Activated T-cell treated with anti-CD3 and anti-CD28 coated beads, Interleukin-2, amount 50 U/mL, for 4 hours (primary cell): ENCODE data around the gene PPIB. TPM values are rescaled to one million over a fixed set of nuclear protein-coding genes. Genes with fewer than 3 reads are reported as not detected.
"Not testable (repeated sequence)": the region's sequence is repeated elsewhere in the genome, so short reads cannot be mapped to it uniquely, and the experiment has no call there.

ENCODE experiments used
- ATAC-seq, 2 donors: fragments of 200-7000 bp; cut with Tn5 transposase; one replicate each; pipeline ENCODE4 v1.10.0; 2021
- DNase-seq: peaks from one replicate; pipeline ENCODE4 v3.0.0-alpha.2; 2020
- H3K27me3 Mint-ChIP-seq: one replicate; pipeline ENCODE4 v1.8.0; 2021; ENCODE audit warnings: low read depth, mixed read lengths
- H3K36me3 Mint-ChIP-seq: one replicate; pipeline ENCODE4 v1.8.0; 2022; ENCODE audit warnings: mixed read lengths; ENCODE audit not compliant: insufficient read depth
- H3K4me1 Mint-ChIP-seq: one replicate; pipeline ENCODE4 v1.8.0; 2021; ENCODE audit warnings: low read depth, mixed read lengths
- H3K4me3 Mint-ChIP-seq: one replicate; pipeline ENCODE4 v1.8.0; 2021; ENCODE audit warnings: mild to moderate bottlenecking, moderate library complexity, mixed read lengths
- H3K9me3 Mint-ChIP-seq: one replicate; pipeline ENCODE4 v1.8.0; 2021; ENCODE audit warnings: mixed read lengths
- total RNA-seq, 3 donors: library from RNA; stranded (reverse); gene quantifications; one replicate each; pipeline ENCODE4 v1.2.1, GENCODE V29; 2021

The PPIB gene
- total RNA-seq, 3 donors from 2014 or later = 411 to 479 (median 433) TPM

GRCh38 chr15:64112904-64113303 is 49.9 kb downstream of the PPIB start:
- no peaks in the 10 kb centered on the region for H3K9me3 Mint-ChIP-seq
- H3K27me3 Mint-ChIP-seq = no peaks in the 10 kb centered on the region
- ATAC-seq = peak; percentile 43 to 63
- H3K36me3 Mint-ChIP-seq = peaks cover 21% of the 10 kb centered on the region
- no peak overlapping the region for H3K4me3 Mint-ChIP-seq
- DNase-seq = no peak
- peaks cover 28% of the 10 kb centered on the region for H3K4me1 Mint-ChIP-seq

GRCh38 chr15:64112073-64112772 is 50.6 kb downstream of the PPIB start:
- Mint-ChIP-seq H3K27me3 (no peaks in the 10 kb centered on the region), H3K4me3 (no peak overlapping the region), H3K9me3 (no peaks in the 10 kb centered on the region), H3K4me1 (peaks cover 30% of the 10 kb centered on the region), H3K36me3 (peaks cover 19% of the 10 kb centered on the region)
- DNase-seq = no peak
- no peak for ATAC-seq

GRCh38 chr15:64111679-64112050 is 51.2 kb downstream of the PPIB start:
- ATAC-seq (no peak), DNase-seq (no peak)
- no peaks in the 10 kb centered on the region for H3K9me3 Mint-ChIP-seq
- peaks cover 19% of the 10 kb centered on the region for H3K36me3 Mint-ChIP-seq
- H3K4me1 Mint-ChIP-seq = peaks cover 36% of the 10 kb centered on the region
- H3K4me3 Mint-ChIP-seq = no peak overlapping the region
- H3K27me3 Mint-ChIP-seq = no peaks in the 10 kb centered on the region

- Mint-ChIP-seq H3K4me1 (peaks cover 41% of the 10 kb centered on the region), H3K27me3 (no peaks in the 10 kb centered on the region), H3K36me3 (peaks cover 19% of the 10 kb centered on the region), H3K4me3 (no peak overlapping the region), H3K9me3 (no peaks in the 10 kb centered on the region)
- ATAC-seq (no peak), DNase-seq (no peak)
Measured at GRCh38 chr15:64110950-64111678, 51.7 kb downstream of the PPIB start.

GRCh38 chr15:64110108-64110701 is 52.6 kb downstream of the PPIB start:
- not testable (repeated sequence) for H3K4me3 Mint-ChIP-seq

GRCh38 chr15:64107337-64107736 is 55.5 kb downstream of the PPIB start:
- peaks cover 5% of the 10 kb centered on the region for H3K36me3 Mint-ChIP-seq
- no peak overlapping the region for H3K4me3 Mint-ChIP-seq
- H3K9me3 Mint-ChIP-seq = no peaks in the 10 kb centered on the region
- ATAC-seq (no peak), DNase-seq (no peak)
- H3K27me3 Mint-ChIP-seq = no peaks in the 10 kb centered on the region
- peaks cover 60% of the 10 kb centered on the region for H3K4me1 Mint-ChIP-seq

More at GRCh38 chr15:64110108-64110701, 52.6 kb downstream of the PPIB start:
- Mint-ChIP-seq H3K36me3 (peaks cover 19% of the 10 kb centered on the region), H3K4me1 (peaks cover 45% of the 10 kb centered on the region)
- DNase-seq, H3K9me3 Mint-ChIP-seq, H3K27me3 Mint-ChIP-seq, ATAC-seq: not testable (repeated sequence)

Other genes with a start within 250 kb of the PPIB start
- gene DAPK2, start 116.5 kb downstream of the PPIB start, total RNA-seq = 1 to 10 TPM in 1 of 3 donors, under 1 TPM in 2; 0.40 to 1.1 (median 0.71) TPM
- 10 to 100 TPM; 37.5 to 45.4 (median 44.1) TPM for gene CIAO2A, start 69.2 kb downstream of the PPIB start, total RNA-seq
- gene SNX1, start 67.0 kb downstream of the PPIB start, total RNA-seq = 10 to 100 TPM; 88.4 to 96.4 (median 93.6) TPM
- under 1 TPM; 0.26 to 0.35 (median 0.30) TPM for gene SNX22, start 11.3 kb downstream of the PPIB start, total RNA-seq
- 10 to 100 TPM; 24.4 to 27.4 (median 25.1) TPM for gene CSNK1G1, start 193.2 kb upstream of the PPIB start, total RNA-seq
- gene PCLAF, start 218.4 kb upstream of the PPIB start, total RNA-seq = 10 to 100 TPM; 19.9 to 31.7 (median 20.8) TPM
- 10 to 100 TPM; 14.1 to 25.1 (median 20.1) TPM for gene TRIP4, start 224.8 kb upstream of the PPIB start, total RNA-seq